Adrenal gland (tissue), 5 donors: ENCODE results near the gene APOBEC2.

Experiments
- POLR2A ChIP-seq, 2 donors: fragments of 450-650 bp; IDR thresholded peaks; one replicate each; pipeline ENCODE4 v1.6.1; 2017; ENCODE audit warnings: antibody characterized with exemption in 2 of 2, mild to moderate bottlenecking in 2 of 2, moderate library complexity in 1 of 2
- TF ChIP-seq, protein P1 (sequence below), 6 experiments: fragments of 450-650 bp in 4 of 6; fragments of 200-600 bp in 2 of 6; sonication (generic) in 1 of 6; IDR thresholded peaks; 1 replicate in 5 of 6; 2 replicates in 1 of 6; pipeline versions ENCODE4 v1.5.1 to v1.8.0; 2016 to 2021; ENCODE audit warnings: antibody characterized with exemption in 6 of 6, mild to moderate bottlenecking in 2 of 6, moderate library complexity in 1 of 6
- donor health status: DM: no; HTN: no; CAD: no.

DNA sequence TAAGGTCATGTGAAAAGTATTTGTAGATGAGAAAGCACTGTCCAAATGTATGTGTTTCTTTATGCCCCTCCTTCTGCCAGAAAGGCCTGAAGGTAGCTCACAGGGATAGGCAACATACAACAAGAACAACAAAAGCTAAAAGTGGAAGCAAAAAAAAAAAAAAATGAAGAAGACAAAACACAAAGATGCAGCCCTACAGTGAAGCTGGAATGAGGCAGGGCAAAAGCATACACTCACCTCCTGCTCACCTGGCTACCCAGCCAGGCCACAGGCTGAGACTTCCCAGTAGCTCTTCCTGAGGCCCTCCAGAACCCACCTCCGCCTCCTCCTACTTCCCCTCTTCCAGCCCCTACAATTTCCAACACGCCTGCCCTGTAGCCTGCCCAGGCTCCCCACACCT is 16.4 kb upstream of the APOBEC2 start:
- TF ChIP-seq, protein P1, sequence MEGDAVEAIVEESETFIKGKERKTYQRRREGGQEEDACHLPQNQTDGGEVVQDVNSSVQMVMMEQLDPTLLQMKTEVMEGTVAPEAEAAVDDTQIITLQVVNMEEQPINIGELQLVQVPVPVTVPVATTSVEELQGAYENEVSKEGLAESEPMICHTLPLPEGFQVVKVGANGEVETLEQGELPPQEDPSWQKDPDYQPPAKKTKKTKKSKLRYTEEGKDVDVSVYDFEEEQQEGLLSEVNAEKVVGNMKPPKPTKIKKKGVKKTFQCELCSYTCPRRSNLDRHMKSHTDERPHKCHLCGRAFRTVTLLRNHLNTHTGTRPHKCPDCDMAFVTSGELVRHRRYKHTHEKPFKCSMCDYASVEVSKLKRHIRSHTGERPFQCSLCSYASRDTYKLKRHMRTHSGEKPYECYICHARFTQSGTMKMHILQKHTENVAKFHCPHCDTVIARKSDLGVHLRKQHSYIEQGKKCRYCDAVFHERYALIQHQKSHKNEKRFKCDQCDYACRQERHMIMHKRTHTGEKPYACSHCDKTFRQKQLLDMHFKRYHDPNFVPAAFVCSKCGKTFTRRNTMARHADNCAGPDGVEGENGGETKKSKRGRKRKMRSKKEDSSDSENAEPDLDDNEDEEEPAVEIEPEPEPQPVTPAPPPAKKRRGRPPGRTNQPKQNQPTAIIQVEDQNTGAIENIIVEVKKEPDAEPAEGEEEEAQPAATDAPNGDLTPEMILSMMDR (IDR thresholded peaks at IDR 0.05): no peak
- TF ChIP-seq POLR2A (IDR thresholded peaks at IDR 0.05): no peak
